BLaER1 (cell line): Measurements from ENCODE around the gene DPYSL5.

Source experiments
- H3K27ac ChIP-seq: shearing (Covaris generic); formaldehyde crosslinking; 2 replicates; pipeline ENCODE4 v1.8.1; 2022
- H3K27me3 ChIP-seq: shearing (Covaris generic); formaldehyde crosslinking; 2 replicates; pipeline ENCODE4 v1.8.1; 2022
- H3K36me3 ChIP-seq: shearing (Covaris generic); formaldehyde crosslinking; 2 replicates; pipeline ENCODE4 v1.8.1; 2022
- H3K4me1 ChIP-seq: shearing (Covaris generic); formaldehyde crosslinking; 2 replicates; pipeline ENCODE4 v1.8.1; 2022
- H3K4me2 ChIP-seq: shearing (Covaris generic); formaldehyde crosslinking; 2 replicates; pipeline ENCODE4 v1.8.1; 2022
- H3K4me3 ChIP-seq: shearing (Covaris generic); formaldehyde crosslinking; 2 replicates; pipeline ENCODE4 v1.8.1; 2022
- H3K9ac ChIP-seq: shearing (Covaris generic); formaldehyde crosslinking; 2 replicates; pipeline ENCODE4 v1.8.1; 2022
- H3K9me3 ChIP-seq: shearing (Covaris generic); formaldehyde crosslinking; 2 replicates; pipeline ENCODE4 v1.8.1; 2022
- H4K20me1 ChIP-seq: shearing (Covaris generic); formaldehyde crosslinking; 2 replicates; pipeline ENCODE4 v1.8.1; 2022
- Cebpa-rat ChIP-seq: shearing (Covaris generic); IDR thresholded peaks from 2 replicates; pipeline ENCODE4 v1.8.1; 2022

Gene DPYSL5

DNA sequence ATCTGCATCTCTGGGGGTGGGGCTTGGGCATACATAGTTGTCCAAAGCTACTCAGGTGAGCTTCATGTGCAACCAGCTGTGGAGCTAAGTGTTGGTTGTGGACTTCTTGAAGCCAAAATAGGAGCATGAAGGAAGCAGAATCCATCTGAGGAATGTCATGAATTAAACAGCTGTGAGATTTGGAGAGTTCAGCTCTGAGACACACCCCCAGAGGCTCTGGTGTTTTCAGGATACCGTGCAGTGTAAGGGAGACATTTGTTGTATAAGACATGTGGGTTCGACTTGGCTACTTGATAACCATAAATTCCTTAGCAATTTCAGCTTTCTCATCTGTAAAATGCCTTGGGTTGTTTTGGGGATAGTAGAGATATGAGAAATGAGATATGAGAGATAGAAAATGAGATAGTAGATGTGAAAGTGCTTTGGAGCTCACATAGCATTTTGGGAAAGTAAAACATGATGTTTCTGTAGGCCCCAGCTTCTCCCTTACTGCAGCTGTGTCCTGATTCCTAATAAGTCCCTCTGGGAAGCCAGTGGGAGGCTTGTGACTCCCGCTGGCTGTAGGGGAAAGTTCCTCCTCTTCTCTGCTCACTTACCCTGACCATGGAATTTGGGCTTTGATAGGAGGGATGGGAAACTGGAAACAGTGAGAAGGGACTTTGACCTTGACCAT, 50.0 kb downstream of the DPYSL5 start:
- Histone ChIP-seq H4K20me1 (no peaks in the 10 kb centered on the region), H3K36me3 (no peaks in the 10 kb centered on the region), H3K9me3 (peaks cover 12% of the 10 kb centered on the region), H3K4me1 (peaks cover 19% of the 10 kb centered on the region), H3K4me2 (no peak overlapping the region), H3K9ac (no peak overlapping the region), H3K4me3 (no peak overlapping the region), H3K27ac (no peak overlapping the region), H3K27me3 (no peaks in the 10 kb centered on the region)
- TF ChIP-seq Cebpa-rat: no peak

DNA sequence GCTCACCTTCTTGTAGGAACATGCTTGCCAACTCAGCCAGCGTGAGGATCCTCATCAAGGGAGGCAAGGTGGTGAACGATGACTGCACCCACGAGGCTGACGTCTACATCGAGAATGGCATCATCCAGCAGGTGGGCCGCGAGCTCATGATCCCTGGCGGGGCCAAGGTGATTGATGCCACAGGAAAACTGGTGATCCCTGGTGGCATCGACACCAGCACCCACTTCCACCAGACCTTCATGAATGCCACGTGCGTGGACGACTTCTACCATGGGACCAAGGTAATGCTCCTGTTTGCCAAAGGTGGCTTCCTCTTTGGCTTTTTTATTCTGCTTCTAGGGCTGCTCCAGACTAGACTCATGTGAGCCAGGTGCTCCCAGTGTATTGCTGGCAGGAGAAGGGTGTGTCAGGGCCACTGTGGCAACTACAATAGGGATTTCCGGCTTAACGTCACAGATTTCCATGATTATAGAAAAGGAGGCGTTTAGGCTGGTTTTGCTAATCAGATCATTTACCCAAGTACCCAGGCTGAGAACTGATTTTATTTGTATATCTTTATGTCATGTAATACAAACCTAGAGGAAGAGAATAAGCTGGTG, 50.6 kb downstream of the DPYSL5 start:
- no peak overlapping the region for H3K9ac ChIP-seq

DNA sequence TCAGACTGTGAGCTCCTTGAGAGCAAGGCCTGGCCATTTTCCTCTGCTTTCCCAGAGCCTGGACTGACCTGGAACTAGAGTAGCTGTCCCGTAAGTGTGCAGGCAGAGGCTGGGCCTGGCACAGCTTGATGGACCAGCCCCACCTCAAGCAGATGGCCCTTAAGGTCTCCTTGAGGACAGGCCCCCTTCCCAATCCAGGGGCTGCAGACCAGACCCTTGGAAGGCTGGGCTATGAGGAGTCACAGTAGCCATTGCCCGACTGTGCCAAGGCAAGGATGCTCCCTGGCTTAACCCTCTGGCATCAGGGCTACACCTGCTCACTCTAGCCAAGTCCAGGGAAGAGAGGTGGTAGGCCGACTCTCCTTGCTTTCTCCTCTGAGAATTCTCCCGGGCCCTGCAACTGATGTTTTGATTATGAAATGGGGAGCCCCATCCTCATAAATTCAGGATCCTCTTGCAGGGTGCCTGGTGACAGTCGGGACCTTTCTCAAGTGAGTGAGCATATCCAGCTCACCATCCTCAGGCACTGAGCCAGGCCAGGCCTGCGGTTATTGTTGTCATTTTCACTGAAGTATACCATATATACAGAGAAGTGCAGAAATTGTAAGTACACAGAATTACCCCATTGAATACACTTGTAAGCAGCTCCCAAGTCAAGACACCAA, 51.7 kb downstream of the DPYSL5 start:
- Histone ChIP-seq H3K36me3 (no peaks in the 10 kb centered on the region), H3K27me3 (no peaks in the 10 kb centered on the region), H3K4me3 (no peak overlapping the region), H3K9me3 (peaks cover 12% of the 10 kb centered on the region), H4K20me1 (no peaks in the 10 kb centered on the region), H3K4me1 (peaks cover 19% of the 10 kb centered on the region), H3K9ac (no peak overlapping the region), H3K4me2 (no peak overlapping the region), H3K27ac (no peak overlapping the region)
- no peak for TF ChIP-seq Cebpa-rat

More for the DNA sequence above, 50.6 kb downstream of the DPYSL5 start:
- Histone ChIP-seq H3K27ac (no peak overlapping the region), H4K20me1 (no peaks in the 10 kb centered on the region), H3K36me3 (no peaks in the 10 kb centered on the region), H3K9me3 (peaks cover 12% of the 10 kb centered on the region), H3K27me3 (no peaks in the 10 kb centered on the region), H3K4me1 (peaks cover 19% of the 10 kb centered on the region), H3K4me2 (no peak overlapping the region), H3K4me3 (no peak overlapping the region)
- TF ChIP-seq Cebpa-rat: no peak

DNA sequence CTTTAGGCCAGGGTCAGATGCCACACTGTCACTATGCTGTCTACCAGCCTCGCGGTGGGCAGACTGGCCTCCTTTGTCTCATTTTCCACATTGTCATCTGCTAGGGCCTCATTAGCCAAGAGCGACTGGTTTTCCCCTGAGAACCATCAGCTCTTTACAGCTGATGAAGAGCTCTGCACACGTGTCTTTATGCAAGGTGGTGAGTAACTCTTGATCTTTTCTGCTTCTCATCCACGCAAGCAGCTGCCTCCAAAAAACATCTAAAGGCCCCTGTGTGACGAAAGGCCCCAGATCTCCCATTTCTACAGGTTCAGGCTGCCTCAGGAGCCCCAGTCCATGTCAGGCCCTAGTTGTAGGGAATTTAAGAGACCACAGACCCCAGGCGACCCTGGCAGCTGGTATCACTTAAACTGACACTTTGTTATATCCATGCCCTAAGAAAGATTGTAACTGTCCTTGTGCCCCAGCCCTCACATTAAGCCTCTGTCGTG, 52.9 kb downstream of the DPYSL5 start:
- H3K27ac ChIP-seq: no peak overlapping the region
- H3K4me1 ChIP-seq: peaks cover 19% of the 10 kb centered on the region
- H3K36me3 ChIP-seq: no peaks in the 10 kb centered on the region
- no peaks in the 10 kb centered on the region for H3K27me3 ChIP-seq
- H3K9ac ChIP-seq: no peak overlapping the region
- H3K4me3 ChIP-seq: no peak overlapping the region
- H3K4me2 ChIP-seq: peak overlapping the region; percentile 29
- no peaks in the 10 kb centered on the region for H4K20me1 ChIP-seq
- H3K9me3 ChIP-seq: peaks cover 1% of the 10 kb centered on the region; the same call in 1 of the 2 replicates
- no peak for TF ChIP-seq Cebpa-rat

DNA sequence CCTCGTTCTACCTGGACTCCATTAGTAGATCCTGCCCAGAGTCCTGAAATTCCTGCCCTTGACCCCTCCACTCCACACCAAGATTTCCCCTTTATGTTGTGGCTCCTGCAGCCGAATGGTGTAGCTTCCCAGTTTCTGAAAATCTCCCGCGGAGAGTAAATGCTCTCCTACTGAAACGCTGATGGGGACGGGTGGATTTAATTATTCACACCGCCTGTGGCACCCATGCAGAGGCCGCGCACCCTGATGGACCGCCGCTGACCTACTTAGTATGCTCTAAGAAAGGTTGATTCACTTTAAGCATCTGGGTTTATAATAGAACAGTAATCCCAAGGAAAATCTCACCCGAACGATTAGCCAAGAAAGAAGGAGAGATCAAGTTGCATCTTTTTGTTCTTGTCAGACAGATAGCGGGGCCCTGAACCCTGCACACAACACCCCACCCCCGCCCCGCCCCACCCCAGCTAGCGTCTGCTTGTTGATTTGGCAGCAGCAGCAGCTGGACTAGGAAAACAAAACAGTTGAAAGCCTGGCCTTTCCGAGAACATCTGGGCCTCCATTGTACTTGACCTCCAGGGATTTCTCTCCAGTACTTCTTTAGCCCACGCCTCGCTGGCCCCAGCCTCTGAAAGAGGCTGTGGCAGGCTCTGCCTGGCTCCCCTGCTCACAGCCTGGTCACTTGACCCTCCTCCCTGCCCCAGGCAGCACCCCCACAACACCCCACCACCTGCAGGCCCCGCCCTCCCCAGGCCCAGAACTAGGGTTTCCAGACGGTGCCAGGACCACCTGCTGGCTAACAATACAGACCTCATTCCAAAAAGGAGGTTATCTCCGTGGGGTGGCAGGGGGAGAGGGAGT, 53.6 kb downstream of the DPYSL5 start:
- Histone ChIP-seq H3K4me1 (peaks cover 19% of the 10 kb centered on the region), H3K9me3 (no peaks in the 10 kb centered on the region), H3K27me3 (no peaks in the 10 kb centered on the region), H3K4me2 (peak overlapping the region; percentile 43), H3K4me3 (no peak overlapping the region), H4K20me1 (no peaks in the 10 kb centered on the region), H3K27ac (no peak overlapping the region), H3K36me3 (no peaks in the 10 kb centered on the region), H3K9ac (no peak overlapping the region)
- TF ChIP-seq Cebpa-rat: no peak

DNA sequence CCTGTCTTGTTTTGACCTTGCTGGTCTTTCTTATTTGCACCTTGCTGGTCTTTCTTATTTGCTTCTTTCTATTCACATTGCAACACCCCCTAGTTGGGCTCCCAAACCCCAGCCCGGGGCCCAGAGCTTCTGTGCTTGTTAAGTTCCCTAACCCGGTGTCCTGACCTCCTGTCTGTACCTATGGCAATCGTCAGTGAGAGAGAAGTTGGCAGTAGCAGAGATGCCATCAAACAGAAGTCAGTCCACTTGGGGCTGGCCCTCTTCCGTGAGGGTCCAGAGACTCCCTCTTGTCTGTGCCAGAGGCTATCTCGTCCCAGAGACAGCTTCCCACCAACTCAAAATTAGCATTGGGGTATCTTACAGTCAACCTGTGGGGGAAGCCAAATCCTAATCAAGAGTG, 55.7 kb downstream of the DPYSL5 start:
- no peak overlapping the region for H3K9ac ChIP-seq
- no peaks in the 10 kb centered on the region for H3K27me3 ChIP-seq
- no peaks in the 10 kb centered on the region for H3K36me3 ChIP-seq
- no peaks in the 10 kb centered on the region for H3K9me3 ChIP-seq
- no peak overlapping the region for H3K27ac ChIP-seq
- no peak overlapping the region for H3K4me2 ChIP-seq
- H3K4me3 ChIP-seq: no peak overlapping the region
- no peak for TF ChIP-seq Cebpa-rat
- peaks cover 19% of the 10 kb centered on the region for H3K4me1 ChIP-seq
- H4K20me1 ChIP-seq: no peaks in the 10 kb centered on the region

DNA sequence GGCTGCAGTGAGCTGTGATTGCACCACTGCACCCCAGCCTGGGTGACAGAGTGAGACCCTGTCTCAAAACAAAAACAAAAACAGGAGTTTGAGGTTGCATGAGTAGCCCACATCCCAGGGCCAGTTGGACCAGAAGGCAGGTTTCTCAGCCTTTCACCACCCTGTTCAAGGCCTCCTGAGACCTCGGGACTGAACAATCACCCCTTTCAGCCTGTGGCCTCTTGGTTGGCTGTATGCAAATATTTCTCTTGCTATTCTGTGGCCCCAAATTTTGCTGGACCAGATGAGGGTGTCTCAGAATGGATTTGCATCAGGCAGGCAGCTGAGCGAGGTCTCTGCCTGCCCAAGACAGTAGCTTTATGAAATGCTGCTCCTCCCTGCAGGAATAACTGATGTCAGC, 56.9 kb downstream of the DPYSL5 start:
- H4K20me1 ChIP-seq: no peaks in the 10 kb centered on the region
- H3K9ac ChIP-seq: no peak overlapping the region
- H3K4me1 ChIP-seq: peaks cover 19% of the 10 kb centered on the region
- no peak overlapping the region for H3K27ac ChIP-seq
- H3K4me3 ChIP-seq: no peak overlapping the region
- H3K36me3 ChIP-seq: no peaks in the 10 kb centered on the region
- H3K9me3 ChIP-seq: no peaks in the 10 kb centered on the region
- no peak overlapping the region for H3K4me2 ChIP-seq
- no peaks in the 10 kb centered on the region for H3K27me3 ChIP-seq
- no peak for TF ChIP-seq Cebpa-rat

DNA sequence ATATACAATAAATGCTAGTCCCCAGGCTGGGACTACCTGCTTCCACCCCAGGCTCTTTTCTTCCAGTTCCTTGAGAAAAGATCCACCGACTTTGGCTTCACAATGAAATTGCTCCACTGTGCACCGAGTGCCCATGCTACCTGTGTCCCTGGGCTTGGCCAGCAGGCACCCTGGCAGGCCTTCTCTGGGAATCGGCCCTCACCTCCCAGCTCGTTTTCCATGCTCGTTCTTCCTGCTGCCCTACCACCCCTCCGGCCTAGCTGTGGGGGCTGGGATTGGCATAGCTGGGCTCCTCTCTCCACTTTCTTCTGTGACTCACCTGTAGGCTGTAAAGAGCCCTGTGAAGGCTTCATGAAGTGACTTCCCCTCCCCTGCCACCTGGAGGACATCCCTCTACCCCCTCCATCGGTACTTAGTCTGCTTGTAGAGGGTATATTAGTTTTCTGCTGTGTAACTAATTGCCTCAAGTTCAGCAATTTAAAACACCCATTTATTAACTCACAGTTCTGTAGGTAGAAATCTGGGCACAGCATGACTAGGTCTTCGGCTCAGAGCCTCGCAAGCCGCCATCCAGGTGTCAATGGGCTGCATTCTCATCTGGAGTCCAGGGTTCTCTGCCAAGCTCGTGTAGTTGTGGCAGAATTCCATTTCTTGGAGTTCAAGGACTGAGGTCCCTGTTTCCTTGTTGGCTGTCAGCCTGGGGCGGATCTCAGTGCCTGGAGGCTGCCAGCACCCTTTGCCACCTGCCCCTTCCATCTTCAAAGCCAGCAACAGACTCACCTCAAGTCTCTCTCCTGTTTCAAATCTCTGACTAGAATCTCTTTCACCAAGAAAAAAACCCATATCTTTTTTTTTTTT, 57.6 kb downstream of the DPYSL5 start:
- H4K20me1 ChIP-seq: no peaks in the 10 kb centered on the region
- no peak overlapping the region for H3K9ac ChIP-seq
- H3K27ac ChIP-seq: no peak overlapping the region
- H3K4me3 ChIP-seq: no peak overlapping the region
- no peaks in the 10 kb centered on the region for H3K27me3 ChIP-seq
- no peak for TF ChIP-seq Cebpa-rat
- no peaks in the 10 kb centered on the region for H3K36me3 ChIP-seq
- H3K4me1 ChIP-seq: peaks cover 17% of the 10 kb centered on the region
- no peak overlapping the region for H3K4me2 ChIP-seq
- H3K9me3 ChIP-seq: peaks cover 2% of the 10 kb centered on the region; the same call in 1 of the 2 replicates

DNA sequence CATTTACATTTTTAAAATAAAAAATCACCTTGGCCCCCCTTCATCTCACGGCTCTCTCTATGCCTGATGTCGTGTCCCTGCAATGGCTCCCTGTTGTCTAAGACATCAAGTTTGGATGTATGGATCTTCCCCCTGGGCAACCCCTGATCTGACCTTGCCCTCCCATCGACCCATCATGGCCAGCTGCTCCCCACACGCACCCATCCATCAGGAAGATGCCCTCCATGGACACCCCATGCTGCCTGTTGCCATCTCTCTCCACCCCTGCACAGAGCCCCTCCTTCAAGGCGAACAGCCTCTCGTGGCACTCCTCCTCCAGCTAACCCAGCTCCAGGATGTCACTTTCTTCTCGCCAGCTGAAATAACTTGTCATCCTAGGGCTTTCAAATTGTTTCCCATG, 59.5 kb downstream of the DPYSL5 start:
- no peak overlapping the region for H3K4me2 ChIP-seq
- no peak overlapping the region for H3K4me3 ChIP-seq
- H3K4me1 ChIP-seq: no peaks in the 10 kb centered on the region
- no peaks in the 10 kb centered on the region for H3K27me3 ChIP-seq
- no peaks in the 10 kb centered on the region for H4K20me1 ChIP-seq
- peaks cover 3% of the 10 kb centered on the region; the same call in 1 of the 2 replicates for H3K9me3 ChIP-seq
- no peak overlapping the region for H3K9ac ChIP-seq
- no peaks in the 10 kb centered on the region for H3K36me3 ChIP-seq
- H3K27ac ChIP-seq: no peak overlapping the region
- no peak for TF ChIP-seq Cebpa-rat
